Hematopoietic multipotent progenitor cell treated with erythropoietin and hydrocortisone succinate and interleukin-3 and kit ligand, for 8 days (in vitro differentiated cells): ENCODE measurements around the gene MRC1.
A peak's percentile ranks its signal among the peaks of the same experiment; 100 is the strongest.

ENCODE experiments used
- DNase-seq: peaks from one replicate; pipeline ENCODE4 v3.0.0-alpha.2; 2015

Gene MRC1

DNA sequence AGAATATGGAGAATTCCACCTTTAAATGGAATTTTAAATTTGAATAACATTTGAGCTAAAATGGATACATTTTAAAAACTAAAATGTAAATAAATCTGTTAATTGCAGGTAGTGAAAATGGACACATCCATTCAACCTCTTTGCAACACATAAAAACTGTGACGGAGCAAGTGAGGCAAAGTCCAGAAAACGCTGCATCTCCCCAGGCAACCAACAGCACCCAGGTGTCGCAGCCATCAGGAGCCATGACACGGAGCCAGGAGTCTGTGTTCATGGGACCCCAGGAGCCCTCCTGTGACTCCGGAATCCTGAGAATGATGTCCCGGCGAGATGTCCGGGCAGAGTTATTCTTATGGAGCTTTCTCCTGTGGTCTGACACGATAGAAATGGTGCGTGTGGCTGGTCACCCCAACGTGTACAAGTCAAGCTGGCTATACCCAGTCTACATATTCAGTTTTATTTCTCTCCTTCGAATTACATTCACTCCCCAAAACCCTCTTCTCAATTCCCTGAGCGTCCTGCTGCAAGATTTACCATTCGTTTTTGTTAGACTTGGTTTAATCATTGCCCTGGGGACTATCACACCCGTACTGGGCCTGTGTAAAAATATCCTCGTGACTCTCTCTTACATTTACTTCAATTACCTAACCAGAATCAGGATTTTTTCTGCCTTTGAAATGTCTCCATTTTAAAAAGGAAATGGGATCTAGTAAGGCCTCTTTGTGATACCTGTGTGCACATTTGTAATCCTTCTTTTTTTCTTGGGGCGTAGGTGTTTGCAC, 13.1 kb upstream of the MRC1 start:
- DNase-seq: no peak

DNA sequence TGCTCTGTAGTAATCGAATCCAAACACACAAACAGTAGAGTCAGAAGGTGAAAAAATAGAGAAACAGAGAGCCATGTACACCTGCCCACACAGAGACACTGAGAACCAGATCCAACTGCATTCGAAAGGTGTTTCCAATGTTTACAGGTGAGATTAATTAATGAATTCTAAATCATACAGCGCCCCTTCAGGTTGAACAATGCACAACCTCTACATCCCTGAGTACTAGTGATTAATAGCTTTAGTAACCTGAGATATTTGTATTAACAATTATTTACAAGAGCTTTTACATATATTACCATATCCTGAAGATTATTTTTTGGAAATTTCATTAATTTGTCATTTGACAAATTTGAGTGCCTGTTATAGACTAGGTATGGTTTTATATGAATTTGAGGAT, 7.6 kb upstream of the MRC1 start:
- no peak for DNase-seq

DNA sequence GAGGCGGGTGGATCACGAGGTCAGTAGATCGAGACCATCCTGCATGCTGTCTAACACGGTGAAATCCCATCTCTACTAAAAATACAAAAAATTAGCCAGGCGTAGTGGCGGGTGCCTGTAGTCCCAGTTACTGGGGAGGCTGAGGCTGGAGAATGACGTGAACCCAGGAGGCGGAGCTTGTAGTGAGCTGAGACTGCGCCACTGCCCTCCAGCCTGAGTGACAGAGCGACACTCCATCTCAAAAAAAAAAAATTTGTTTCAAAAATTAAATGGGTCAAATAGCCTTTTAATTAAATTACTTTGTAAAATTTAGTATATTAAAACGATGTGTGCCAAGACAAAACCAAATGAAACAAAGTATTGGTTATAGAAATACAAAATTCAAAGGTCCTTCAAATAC, 6.8 kb upstream of the MRC1 start:
- DNase-seq: no peak

DNA sequence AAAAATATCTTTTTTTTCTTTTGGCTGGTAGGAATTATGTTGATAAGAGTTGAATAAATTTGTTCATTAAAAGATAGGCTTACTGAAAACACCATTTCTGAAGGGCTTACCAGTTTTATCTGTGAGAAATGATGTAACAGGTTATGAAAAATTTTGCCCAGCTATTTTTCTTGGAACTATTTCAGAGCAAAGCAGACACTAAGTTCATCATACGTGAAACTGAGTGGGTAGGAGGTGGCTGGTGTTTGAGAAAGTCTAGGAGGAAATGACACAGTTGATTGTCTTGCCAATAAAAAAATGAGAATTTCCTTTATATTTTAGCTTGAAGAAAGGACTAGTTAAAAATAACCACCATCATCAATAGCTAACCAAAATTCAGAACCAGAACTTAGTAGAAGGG, 6.2 kb upstream of the MRC1 start:
- DNase-seq: no peak

DNA sequence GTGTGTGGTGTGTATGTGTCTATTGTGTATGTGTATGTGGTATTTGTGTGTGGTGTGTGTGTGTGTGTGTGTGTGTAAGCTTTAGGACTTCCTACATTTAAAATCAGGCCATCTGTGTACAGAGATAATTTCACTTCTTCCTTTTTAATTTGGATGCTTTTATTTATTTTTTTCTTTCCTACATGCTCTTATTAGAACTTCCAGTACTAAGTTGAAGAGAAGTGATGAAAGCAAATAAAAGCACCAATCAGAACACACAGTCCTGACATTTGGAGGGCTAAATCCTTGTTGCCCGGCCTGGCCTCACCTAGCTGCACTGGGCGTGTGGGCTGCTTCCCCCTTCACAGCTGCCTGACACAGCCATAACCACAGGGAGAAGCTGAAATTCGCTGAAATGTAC, 3.8 kb upstream of the MRC1 start:
- DNase-seq: no peak

DNA sequence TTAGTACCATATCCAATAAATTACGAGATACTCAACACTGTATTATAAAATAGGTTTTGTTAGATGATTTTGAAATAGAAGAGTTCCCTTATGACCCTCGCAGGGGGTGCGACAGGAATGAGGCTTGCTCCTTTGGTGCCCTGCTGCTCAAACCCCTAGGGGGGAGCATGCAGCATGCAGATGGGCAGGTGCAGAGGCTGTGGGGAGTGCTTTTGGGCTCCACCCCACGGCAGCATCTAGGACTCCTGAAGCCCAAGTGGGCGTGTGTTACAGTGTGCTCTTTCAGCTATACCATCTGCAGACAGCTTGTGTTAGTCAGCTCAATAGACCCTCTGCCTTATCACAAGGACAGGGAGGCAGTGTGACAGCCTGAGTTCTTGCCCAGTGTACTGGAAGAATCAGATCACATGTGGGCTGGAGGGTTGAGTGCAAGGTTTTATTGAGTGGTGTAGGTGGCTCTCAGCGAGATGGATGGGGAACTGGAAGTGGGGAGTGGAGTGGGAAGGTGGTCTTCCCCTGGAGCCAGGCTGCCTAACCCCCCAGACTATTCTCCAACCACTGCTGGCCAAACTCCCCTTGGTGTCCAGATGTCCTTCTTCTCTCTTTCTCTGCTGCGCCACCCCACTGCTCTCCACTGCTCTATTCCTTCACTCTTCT, 3.1 kb upstream of the MRC1 start:
- DNase-seq: peak; percentile 70

DNA sequence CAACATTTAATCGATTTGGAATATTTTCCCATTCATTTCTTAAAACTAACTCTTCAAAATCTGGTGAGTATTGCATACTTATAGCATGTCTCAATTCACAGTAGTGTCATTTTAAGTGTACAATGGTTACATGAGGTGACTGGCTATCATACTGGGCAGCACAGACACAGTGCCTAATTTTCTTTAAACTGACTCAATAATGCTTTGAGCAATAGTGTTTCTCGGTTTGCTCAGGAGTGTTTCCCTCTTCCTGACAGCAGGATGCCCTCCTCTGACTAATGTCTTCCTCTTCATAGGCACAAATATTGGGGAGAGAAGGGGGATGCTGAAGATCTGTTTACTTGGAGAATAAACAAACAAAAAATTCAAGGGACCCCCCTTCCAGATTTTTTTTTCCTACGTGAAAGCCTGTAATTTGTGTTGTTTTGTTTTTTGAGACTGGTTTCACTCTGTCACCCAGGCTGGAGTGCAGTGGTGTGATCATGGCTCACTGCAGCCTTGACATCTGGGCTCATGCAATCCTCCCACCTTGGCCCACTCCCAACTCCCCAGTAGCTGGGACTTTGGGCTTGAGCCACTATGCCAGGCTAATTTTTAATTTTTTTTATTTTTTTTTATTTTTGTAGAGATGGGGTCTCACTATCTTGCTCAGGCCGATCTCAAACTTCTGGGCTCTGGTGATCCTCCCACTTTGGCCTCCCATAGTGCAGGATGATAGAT, 2.2 kb downstream of the MRC1 start:
- DNase-seq: no peak

DNA sequence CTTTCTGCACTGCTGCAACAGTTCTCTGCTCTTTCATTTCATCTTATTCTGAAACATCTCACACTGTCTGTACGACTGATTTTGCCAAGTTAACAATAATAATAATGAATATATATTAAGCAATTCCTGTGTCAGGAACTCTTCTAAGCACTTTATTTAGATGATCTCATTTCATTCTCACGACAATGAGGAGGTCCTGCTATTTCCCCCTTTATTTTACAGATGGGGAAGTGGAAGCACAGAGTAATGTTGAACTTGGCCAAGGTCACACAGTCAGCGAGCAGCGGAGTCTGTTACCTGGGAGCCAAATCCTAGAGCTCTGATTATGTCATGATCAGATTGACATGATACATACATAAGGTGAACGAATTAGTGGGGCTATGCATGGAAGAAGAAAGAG, 5.8 kb downstream of the MRC1 start:
- no peak for DNase-seq

DNA sequence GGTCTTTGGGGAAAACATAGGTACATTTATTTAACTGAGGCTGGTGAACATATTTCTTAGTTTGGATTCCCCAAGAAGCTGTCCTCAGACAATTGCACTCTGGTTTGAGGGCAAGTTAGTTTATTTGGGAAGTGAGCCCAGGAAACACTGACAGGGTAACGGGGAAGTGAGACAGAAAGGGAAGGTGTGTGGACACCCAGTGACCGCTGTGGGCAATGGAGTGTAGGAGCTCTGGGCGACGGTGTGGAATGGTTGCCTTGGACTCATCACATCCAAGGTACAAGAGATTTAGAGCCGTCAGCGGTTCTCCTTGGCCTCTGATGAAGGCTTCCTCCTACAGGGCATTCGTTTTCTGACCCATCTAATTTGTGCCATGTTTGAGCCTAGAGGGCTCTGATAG, 7.1 kb downstream of the MRC1 start:
- no peak for DNase-seq

DNA sequence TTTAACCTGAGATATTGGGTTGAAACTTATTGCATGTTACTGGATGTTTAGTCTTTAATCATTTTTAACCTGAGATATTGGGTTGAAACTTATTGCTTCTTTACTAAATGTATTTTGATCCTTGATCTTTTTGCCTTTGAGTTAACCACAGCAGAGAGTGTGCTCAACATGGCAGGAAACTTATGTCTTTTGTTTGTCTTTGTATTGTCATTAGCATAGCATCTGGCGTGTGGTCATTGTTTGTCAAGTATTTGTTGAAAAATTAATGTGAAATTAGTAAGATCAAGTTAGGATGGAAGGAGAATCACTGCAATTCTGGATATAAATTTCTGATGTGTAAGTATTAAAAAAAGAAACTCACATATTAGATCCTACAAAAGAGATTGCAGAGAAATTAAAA, 8.2 kb downstream of the MRC1 start:
- no peak for DNase-seq

DNA sequence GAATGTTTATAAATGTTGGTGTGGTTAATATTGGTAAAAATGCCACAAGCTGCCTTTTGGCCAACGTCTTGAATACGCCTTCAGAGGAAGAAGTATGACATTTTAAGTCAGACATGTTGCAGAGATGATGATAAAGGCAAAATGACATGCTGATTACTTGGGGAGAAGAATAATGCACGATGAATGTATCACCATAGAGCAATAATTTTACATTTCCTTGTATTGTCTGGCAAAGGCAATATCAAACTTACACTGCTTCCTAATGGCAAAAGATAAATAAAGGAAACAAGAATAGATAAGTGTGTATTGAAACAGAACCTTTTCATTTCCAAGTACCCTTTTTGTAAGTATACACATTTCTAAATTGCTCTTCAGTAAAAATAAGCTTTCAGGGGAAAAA, 8.6 kb downstream of the MRC1 start:
- DNase-seq: no peak

DNA sequence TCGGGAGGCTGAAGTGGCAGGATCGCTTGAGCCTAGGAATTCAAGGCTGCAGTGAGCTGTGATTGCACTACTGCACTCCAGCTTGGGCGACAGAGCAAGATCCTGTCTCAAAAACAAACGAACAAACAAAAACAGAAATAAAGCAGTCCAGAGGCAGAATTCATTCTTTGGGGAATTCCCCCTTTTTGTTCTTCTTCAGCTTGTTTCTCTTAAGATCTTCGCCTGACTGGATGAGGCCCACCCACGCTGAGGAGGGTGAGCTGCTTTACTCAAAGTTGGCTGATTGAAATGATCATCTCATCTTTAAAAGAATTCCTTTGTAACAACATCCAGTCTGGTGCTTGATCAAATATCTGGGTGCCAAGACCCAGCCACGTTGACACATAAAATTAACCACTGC, 10.7 kb downstream of the MRC1 start:
- DNase-seq: no peak

DNA sequence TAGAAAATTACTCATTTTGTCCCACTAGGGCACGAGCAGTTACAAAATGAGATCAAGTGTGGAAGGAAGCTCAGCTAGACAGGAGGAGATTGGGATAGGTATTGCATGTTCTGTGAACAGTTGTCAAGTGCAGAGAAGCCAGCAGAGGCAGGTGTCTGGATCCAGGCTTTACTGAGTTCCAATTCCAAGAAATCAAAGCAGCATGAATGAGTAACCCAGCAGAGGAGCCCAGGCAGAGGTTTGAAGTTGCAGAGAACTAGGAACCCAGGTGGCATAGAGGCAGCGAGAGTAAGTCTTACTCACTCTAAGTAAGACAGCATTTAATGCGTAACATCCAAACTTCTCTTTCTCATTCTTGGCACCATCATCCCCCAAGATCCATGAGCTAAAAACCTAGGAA, 11.8 kb downstream of the MRC1 start:
- DNase-seq: no peak

DNA sequence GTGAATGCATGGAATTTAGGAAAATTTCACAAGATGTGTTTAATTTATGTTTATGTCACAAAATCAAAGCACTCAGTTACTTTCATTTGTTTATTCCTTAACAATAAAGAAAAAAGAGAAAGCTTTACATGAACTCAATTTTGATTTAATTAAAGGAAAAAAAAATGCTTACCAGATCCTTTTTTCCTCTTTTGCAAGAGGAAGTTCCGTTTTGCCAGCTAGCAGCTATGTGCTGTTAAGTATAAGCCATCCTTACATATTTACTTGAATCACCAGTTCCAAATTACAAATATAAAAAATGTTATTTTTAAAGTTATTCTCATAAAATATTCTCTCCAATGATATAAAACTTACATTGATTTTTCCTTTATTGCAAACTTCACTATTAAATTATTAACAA, 12.7 kb downstream of the MRC1 start:
- DNase-seq: no peak

DNA sequence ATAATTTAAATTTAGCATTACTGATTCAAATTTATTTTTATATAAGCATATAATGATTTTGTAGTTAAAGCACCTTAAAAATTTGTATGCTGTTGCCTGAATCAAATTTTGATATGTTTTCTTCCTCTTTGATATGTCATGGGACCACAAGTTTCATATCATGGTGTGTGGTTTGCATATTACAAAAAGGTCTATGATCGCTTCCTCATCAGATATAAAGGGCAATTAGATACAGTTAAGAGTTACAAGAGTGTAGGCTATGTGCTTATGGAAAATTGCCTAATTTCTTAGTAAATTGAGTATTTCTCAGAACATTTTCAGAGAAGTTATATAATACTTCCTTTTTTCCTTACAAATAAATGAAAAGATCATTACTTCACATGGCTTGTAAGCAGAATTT, 22.2 kb downstream of the MRC1 start:
- DNase-seq: peak; percentile 40

DNA sequence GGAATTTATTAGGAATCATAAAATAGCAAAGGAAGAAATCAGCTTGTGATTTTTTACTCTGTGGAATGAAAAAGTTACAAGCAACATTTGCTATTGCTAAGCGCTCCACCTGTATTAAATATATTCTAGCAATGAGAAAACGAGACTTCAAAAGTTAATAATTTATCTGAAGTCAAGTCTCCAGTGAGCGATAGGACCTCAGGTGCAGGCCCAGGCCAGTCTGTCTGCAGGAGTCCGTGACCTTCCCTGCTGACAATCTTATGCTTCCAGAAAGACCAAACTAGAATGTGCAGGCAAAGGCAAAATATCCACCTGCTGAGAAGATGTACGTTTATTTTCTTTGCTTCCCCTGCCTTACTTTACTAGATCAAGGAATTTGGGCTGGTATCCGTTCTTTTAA, 22.7 kb downstream of the MRC1 start:
- DNase-seq: no peak

DNA sequence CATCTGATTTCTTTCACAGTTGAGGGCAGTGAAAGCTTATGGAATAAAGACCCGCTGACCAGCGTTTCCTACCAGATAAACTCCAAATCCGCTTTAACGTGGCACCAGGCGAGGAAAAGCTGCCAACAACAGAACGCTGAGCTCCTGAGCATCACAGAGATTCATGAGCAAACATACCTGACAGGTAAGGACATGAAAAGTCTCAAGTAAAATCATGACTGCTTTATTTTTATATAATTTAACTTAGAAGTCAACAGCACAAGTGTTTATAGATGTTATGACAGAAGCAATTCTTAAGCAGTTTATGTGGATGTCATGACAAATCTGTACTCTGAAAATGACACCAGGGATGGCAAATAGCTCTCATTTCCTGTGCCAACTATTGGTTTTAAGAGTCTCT, 24.5 kb downstream of the MRC1 start:
- DNase-seq: no peak

DNA sequence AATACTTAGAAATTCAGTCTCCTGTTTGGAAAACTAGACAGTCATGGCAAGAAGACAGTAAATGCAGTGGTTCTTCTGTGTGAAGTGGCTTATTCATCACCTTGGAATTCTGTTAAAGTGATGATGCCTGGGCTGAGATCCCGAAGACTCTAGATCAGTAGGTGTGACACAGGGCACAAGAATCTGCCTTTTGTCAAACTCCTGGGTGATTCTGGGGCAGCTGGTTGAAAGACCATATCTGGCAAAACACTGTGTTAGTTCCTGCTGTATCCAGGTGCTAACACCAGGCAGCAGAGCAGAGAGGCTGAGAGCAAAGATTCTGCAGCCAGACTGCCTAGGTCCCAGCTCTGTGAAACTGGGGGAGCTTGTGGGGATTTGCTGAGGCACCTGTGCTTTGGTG, 26.5 kb downstream of the MRC1 start:
- DNase-seq: no peak

DNA sequence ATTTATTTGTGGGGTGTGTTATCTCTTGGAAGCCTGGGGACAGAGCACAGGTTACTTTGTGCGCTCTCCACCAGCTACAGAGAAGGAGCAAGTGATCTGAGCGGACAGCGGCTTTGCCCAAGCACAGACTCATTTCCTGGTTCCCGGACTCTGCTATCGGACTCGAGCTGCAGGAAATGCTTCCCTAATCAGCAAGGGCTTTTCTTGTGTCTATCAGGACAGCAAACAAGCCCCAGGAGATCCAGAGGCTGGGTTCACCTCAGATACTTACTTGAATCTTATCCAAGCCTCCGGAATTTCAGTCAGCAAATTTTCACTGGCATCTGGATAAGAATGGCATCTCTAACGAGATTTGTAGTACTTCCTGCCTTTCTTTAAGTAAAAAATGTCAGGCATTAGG, 27.8 kb downstream of the MRC1 start:
- DNase-seq: peak; percentile 40

DNA sequence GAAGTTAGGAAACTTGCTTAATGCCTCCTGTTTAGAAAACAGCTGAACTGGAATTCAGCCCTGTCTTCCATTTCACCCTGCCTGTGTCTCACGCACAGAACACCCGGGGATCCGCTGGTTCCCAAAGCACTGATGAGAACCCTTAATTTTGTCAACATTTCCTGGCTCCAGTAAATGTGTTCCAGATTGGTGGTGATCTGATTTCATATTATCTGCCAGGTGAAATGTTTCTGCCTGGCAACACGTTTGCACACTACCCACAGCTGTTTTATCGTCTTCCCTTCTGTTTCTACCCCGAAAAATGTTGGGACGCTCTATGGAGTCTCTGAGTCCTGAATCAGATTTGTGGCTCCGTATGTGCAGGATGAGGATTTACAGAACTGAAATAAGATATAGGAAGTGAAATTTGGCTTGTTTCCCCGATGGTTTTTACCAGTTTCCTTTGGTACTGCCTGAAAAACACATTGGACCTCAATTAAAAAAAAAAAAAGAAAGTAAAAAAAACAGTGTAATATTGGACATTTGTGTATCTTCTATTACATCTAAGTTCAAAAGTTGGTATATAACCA, 29.0 kb downstream of the MRC1 start:
- no peak for DNase-seq

DNA sequence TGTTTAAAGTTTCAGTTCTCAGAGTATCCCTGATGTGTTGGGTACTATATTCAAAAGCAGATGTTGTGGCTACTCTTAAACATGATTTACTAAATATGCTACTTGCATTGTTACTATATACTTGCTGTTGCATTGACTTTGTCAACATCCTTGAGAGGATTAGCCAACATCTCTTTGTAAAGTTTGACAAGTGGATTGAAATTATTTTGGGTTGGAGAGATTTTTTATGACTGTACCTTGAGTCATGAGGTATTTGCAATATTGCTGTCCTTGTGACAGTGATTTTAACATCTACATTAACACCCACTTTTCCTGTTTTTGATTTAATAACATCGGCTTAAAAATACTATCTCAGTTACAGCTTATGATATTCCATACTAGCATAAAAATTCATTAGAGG, 31.9 kb downstream of the MRC1 start:
- no peak for DNase-seq

DNA sequence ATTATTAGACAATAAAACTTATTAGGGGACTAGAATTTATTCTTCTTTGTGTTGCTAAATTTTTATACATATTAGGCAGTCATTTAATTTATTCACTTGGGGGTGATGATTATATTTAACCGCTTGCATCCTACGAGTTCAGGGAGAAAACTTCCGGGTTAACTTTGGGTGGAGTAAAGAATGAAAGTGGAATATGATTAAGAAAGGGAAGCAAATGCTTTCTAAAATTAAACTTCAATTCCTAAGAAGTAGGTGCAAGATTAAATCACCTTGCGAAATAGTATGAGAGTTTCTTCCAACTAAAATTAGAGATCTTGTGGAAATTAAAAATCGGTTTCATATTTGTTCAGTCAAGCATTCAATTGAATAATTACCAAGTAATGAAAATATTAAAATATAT, 33.5 kb downstream of the MRC1 start:
- no peak for DNase-seq

DNA sequence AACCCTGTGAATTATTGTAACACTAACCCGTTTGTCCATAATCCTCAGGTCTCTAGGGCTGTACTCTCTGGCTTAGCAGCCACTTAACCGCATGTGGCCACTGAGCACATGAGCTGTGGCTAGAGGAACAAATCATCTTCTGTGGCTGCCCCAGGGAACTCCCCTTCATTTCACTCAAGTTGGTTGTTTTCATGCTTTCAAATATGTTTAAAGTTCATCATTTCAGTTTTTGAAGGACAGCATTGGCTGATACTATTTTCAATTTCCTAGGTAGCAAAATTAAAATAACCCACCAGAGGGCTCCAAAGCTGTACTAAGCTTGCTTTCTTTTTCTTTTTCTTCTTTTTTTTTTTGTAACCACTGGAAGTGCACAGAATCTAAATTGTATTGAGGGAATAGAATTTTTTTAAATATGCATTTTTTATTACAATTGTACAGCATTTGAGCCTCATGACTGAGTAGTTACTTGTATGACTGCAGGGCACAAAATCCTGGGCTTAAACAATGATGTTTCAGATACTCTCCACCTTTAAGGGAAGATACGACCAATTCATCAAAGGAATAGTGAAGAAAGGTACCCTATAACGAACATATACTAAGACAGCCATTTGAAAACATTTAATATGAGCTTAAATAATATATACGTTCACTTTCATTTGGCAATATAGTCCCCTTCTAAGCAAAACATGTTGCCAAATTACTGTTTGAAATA, 38.6 kb downstream of the MRC1 start:
- peak; percentile 19 for DNase-seq
